ENCODE results near the gene ACSF3. TPM values are rescaled to one million over a fixed set of nuclear protein-coding genes. Genes with fewer than 3 reads are reported as not detected.

Gene ACSF3
- polyA plus RNA-seq, 1 donor from 2014 or later, result 20.8 TPM

DNA sequence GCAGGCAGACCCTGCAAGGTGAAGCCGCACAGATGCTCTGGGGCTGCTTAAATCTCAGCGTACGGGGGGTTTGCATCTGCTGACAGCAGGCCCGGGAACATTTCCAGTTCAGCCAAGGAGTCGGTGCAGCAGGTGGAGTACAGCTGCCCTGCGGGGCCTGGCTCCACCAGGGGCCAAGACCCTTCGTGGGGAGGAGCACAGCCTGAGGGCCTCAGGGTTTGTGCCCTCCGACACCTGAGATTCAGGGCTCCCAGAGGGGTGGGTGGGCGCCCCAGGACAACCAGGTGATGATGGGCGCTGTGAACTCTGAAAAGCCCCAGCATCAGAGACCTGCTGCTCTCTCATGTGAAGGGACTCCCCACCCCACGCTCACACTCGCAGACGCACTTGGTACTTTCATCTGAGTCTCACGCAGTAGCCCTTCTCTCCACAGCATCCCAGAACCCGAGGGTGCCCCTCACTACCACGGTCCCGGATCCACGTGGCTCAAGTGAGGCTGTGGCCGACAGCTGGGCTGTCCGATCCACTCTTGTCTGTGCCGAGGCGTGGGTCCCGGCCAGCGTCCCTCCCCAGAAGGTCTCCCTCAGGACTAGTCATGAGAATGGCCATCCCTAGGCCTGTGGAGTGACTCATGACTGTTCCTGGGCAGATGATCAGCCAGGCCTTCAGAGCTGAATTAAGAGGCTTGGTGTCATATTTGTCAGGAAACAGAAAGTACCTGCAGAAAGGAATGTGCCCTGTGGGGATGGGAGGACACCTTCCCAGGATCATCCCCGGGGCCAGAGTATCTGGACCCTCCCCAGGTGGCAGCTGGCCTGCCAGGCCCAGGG lies 29.6 kb downstream of the ACSF3 start:
- no peak for TF ChIP-seq TAF1 (IDR thresholded peaks at IDR 0.05; ENCODE audit: low read depth)
- no peak for TF ChIP-seq MXI1 (conservative IDR thresholded peaks at IDR 0.05; ENCODE audit: poor library complexity, severe bottlenecking)
- TF ChIP-seq EP300 (conservative IDR thresholded peaks at IDR 0.05; ENCODE audit: poor library complexity, severe bottlenecking), result no peak
- TF ChIP-seq POLR2AphosphoS5 (IDR thresholded peaks at IDR 0.05), result no peak
- TF ChIP-seq EZH2 (IDR thresholded peaks at IDR 0.05; ENCODE audit: borderline replicate concordance, insufficient read depth, low read length, poor library complexity, severe bottlenecking), result no peak
- TF ChIP-seq, protein P1, sequence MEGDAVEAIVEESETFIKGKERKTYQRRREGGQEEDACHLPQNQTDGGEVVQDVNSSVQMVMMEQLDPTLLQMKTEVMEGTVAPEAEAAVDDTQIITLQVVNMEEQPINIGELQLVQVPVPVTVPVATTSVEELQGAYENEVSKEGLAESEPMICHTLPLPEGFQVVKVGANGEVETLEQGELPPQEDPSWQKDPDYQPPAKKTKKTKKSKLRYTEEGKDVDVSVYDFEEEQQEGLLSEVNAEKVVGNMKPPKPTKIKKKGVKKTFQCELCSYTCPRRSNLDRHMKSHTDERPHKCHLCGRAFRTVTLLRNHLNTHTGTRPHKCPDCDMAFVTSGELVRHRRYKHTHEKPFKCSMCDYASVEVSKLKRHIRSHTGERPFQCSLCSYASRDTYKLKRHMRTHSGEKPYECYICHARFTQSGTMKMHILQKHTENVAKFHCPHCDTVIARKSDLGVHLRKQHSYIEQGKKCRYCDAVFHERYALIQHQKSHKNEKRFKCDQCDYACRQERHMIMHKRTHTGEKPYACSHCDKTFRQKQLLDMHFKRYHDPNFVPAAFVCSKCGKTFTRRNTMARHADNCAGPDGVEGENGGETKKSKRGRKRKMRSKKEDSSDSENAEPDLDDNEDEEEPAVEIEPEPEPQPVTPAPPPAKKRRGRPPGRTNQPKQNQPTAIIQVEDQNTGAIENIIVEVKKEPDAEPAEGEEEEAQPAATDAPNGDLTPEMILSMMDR (IDR thresholded peaks at IDR 0.05; ENCODE audit: poor library complexity, severe bottlenecking), result no peak
- TF ChIP-seq, protein P2, sequence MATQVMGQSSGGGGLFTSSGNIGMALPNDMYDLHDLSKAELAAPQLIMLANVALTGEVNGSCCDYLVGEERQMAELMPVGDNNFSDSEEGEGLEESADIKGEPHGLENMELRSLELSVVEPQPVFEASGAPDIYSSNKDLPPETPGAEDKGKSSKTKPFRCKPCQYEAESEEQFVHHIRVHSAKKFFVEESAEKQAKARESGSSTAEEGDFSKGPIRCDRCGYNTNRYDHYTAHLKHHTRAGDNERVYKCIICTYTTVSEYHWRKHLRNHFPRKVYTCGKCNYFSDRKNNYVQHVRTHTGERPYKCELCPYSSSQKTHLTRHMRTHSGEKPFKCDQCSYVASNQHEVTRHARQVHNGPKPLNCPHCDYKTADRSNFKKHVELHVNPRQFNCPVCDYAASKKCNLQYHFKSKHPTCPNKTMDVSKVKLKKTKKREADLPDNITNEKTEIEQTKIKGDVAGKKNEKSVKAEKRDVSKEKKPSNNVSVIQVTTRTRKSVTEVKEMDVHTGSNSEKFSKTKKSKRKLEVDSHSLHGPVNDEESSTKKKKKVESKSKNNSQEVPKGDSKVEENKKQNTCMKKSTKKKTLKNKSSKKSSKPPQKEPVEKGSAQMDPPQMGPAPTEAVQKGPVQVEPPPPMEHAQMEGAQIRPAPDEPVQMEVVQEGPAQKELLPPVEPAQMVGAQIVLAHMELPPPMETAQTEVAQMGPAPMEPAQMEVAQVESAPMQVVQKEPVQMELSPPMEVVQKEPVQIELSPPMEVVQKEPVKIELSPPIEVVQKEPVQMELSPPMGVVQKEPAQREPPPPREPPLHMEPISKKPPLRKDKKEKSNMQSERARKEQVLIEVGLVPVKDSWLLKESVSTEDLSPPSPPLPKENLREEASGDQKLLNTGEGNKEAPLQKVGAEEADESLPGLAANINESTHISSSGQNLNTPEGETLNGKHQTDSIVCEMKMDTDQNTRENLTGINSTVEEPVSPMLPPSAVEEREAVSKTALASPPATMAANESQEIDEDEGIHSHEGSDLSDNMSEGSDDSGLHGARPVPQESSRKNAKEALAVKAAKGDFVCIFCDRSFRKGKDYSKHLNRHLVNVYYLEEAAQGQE (IDR thresholded peaks at IDR 0.05; ENCODE audit: borderline replicate concordance), result no peak
- no peak for TF ChIP-seq RAD21 (conservative IDR thresholded peaks at IDR 0.05)
- TF ChIP-seq SMC3 (conservative IDR thresholded peaks at IDR 0.05; ENCODE audit: poor library complexity), result no peak
- H3K4me3 ChIP-seq (ENCODE audit: low read length), result no peak overlapping the region
- no peaks in the 10 kb centered on the region for H3F3A ChIP-seq (ENCODE audit: insufficient read depth, low read length, poor library complexity, severe bottlenecking)
- peaks cover 5% of the 10 kb centered on the region for H3K36me3 ChIP-seq (ENCODE audit: insufficient read depth, low read length)
- no peaks in the 10 kb centered on the region for H3K27me3 ChIP-seq (ENCODE audit: insufficient read depth, low read depth, low read length)
- H3K9ac ChIP-seq (ENCODE audit: low read length), result no peak overlapping the region
- H3K9me2 ChIP-seq (ENCODE audit: insufficient read depth, low read length), result no peaks in the 10 kb centered on the region
- H3K4me2 ChIP-seq (ENCODE audit: low read length), result no peak overlapping the region
- no peaks in the 10 kb centered on the region for H3K79me2 ChIP-seq (replicated peaks; ENCODE audit: insufficient read depth, low read length)
- no peak overlapping the region for H3K27ac ChIP-seq (ENCODE audit: low read length)
- H3K9me3 ChIP-seq (ENCODE audit: low read length), result no peaks in the 10 kb centered on the region
- no peaks in the 10 kb centered on the region for H4K20me1 ChIP-seq (ENCODE audit: insufficient read depth)
- no peak overlapping the region for H2AFZ ChIP-seq (ENCODE audit: low read depth, low read length)

DNA sequence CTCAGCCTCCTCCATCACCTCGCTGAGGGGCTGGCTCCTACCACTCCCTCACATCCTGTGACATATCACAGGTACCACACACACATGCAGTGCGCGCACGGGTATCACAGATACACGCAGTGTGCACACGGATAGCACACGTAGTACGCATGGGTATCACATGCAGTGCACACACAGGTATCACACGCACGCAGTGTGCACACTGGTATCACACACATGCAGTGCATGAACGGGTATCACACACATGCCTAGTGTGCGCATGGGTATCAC lies 30.1 kb downstream of the ACSF3 start:
- Histone ChIP-seq H3K9me3 (ENCODE audit: low read length) (no peaks in the 10 kb centered on the region), H3K9me2 (ENCODE audit: insufficient read depth, low read length) (no peaks in the 10 kb centered on the region), H3K27ac (ENCODE audit: low read length) (no peak overlapping the region), H3K79me2 (replicated peaks; ENCODE audit: insufficient read depth, low read length) (no peaks in the 10 kb centered on the region), H3K9ac (ENCODE audit: low read length) (no peak overlapping the region), H3F3A (ENCODE audit: insufficient read depth, low read length, poor library complexity, severe bottlenecking) (no peaks in the 10 kb centered on the region), H3K36me3 (ENCODE audit: insufficient read depth, low read length) (peaks cover 5% of the 10 kb centered on the region), H3K27me3 (ENCODE audit: insufficient read depth, low read depth, low read length) (no peaks in the 10 kb centered on the region), H3K4me3 (ENCODE audit: low read length) (no peak overlapping the region), H4K20me1 (ENCODE audit: insufficient read depth) (no peaks in the 10 kb centered on the region), H2AFZ (ENCODE audit: low read depth, low read length) (no peak overlapping the region), H3K4me2 (ENCODE audit: low read length) (no peak overlapping the region)
- TF ChIP-seq SMC3 (conservative IDR thresholded peaks at IDR 0.05; ENCODE audit: poor library complexity) (no peak), RAD21 (conservative IDR thresholded peaks at IDR 0.05) (no peak), TAF1 (IDR thresholded peaks at IDR 0.05; ENCODE audit: low read depth) (no peak), POLR2AphosphoS5 (IDR thresholded peaks at IDR 0.05) (no peak), EZH2 (IDR thresholded peaks at IDR 0.05; ENCODE audit: borderline replicate concordance, insufficient read depth, low read length, poor library complexity, severe bottlenecking) (no peak), EP300 (conservative IDR thresholded peaks at IDR 0.05; ENCODE audit: poor library complexity, severe bottlenecking) (no peak), MXI1 (conservative IDR thresholded peaks at IDR 0.05; ENCODE audit: poor library complexity, severe bottlenecking) (no peak)
- TF ChIP-seq, protein P1 (IDR thresholded peaks at IDR 0.05; ENCODE audit: poor library complexity, severe bottlenecking), result no peak
- TF ChIP-seq, protein P2 (IDR thresholded peaks at IDR 0.05; ENCODE audit: borderline replicate concordance), result no peak

Data from neural cell (in vitro differentiated cells).